Mesenchymal stem cell (in vitro differentiated cells and primary cell): ENCODE results near the gene SPIN1.

Experiments
- DNase-seq: peaks from one replicate; pipeline ENCODE4 v3.0.0-alpha.2; 2013
- H2AFZ ChIP-seq: one replicate; pipeline ENCODE4 v1.6.1; 2013; ENCODE audit warnings: low read depth, mild to moderate bottlenecking, control low read depth, inconsistent platforms, low read length, moderate library complexity
- H2AK5ac ChIP-seq: 2 replicates; pipeline ENCODE4 v1.6.1; 2013; ENCODE audit warnings: low read length, moderate library complexity, mild to moderate bottlenecking, inconsistent platforms; ENCODE audit not compliant: severe bottlenecking
- H2BK120ac ChIP-seq: one replicate; pipeline ENCODE4 v1.6.1; 2013; ENCODE audit warnings: low read depth, mild to moderate bottlenecking, inconsistent platforms, low read length, moderate library complexity
- H2BK12ac ChIP-seq, 2 experiments: one replicate each; pipeline ENCODE4 v1.6.1; 2013; ENCODE audit warnings: inconsistent platforms in 2 of 2, low read length in 2 of 2, mild to moderate bottlenecking in 2 of 2, moderate library complexity in 2 of 2, control low read depth in 1 of 2
- H2BK15ac ChIP-seq: one replicate; pipeline ENCODE4 v1.6.1; 2013; ENCODE audit warnings: mild to moderate bottlenecking, low read depth, inconsistent platforms; ENCODE audit not compliant: poor library complexity, severe bottlenecking
- H2BK5ac ChIP-seq: 2 replicates; pipeline ENCODE4 v1.6.1; 2013; ENCODE audit warnings: low read depth, mild to moderate bottlenecking, low read length, control low read depth, inconsistent platforms; ENCODE audit not compliant: poor library complexity, severe bottlenecking
- H3K14ac ChIP-seq, 2 experiments: one replicate each; pipeline ENCODE4 v1.6.1; 2013; ENCODE audit warnings: inconsistent platforms in 2 of 2, low read length in 2 of 2, control low read depth in 1 of 2, mild to moderate bottlenecking in 1 of 2, moderate library complexity in 1 of 2
- H3K18ac ChIP-seq, 2 experiments: one replicate each; pipeline ENCODE4 v1.6.1; 2013; ENCODE audit warnings: inconsistent platforms in 2 of 2, low read length in 2 of 2, control low read depth in 1 of 2, low read depth in 1 of 2, mild to moderate bottlenecking in 1 of 2
- H3K23ac ChIP-seq, 2 experiments: one replicate each; pipeline ENCODE4 v1.6.1; 2013; ENCODE audit warnings: inconsistent platforms in 2 of 2, low read length in 2 of 2, mild to moderate bottlenecking in 2 of 2, moderate library complexity in 2 of 2, control low read depth in 1 of 2
- H3K27ac ChIP-seq: 2 replicates; pipeline ENCODE4 v1.5.1; 2013; ENCODE audit warnings: mild to moderate bottlenecking, moderate library complexity, low read length, control low read depth, inconsistent platforms; ENCODE audit not compliant: poor library complexity, severe bottlenecking
- H3K27me3 ChIP-seq, 2 experiments: 2 replicates each; pipeline versions ENCODE4 v1.6.1 to v1.7.0; 2013; ENCODE audit warnings: low read length in 2 of 2, mild to moderate bottlenecking in 2 of 2, moderate library complexity in 2 of 2, control low read depth in 1 of 2, inconsistent platforms in 1 of 2; ENCODE audit not compliant: control insufficient read depth in 1 of 2, insufficient read depth in 1 of 2
- H3K36me3 ChIP-seq, 2 experiments: 2 replicates each; pipeline versions ENCODE4 v1.6.1 to v1.7.0; 2013; ENCODE audit warnings: low read length in 2 of 2, control low read depth in 1 of 2, inconsistent platforms in 1 of 2, low read depth in 1 of 2, mild to moderate bottlenecking in 1 of 2; ENCODE audit not compliant: insufficient read depth in 2 of 2, control insufficient read depth in 1 of 2
- H3K4ac ChIP-seq, 2 experiments: one replicate each; pipeline ENCODE4 v1.6.1; 2013; ENCODE audit warnings: inconsistent platforms in 2 of 2, low read length in 2 of 2, mild to moderate bottlenecking in 2 of 2, moderate library complexity in 2 of 2, control low read depth in 1 of 2, low read depth in 1 of 2
- H3K4me1 ChIP-seq: 2 replicates; pipeline ENCODE4 v1.6.1; 2013; ENCODE audit warnings: low read depth, low read length, control low read depth; ENCODE audit not compliant: control insufficient read depth, insufficient read depth
- H3K4me2 ChIP-seq: 2 replicates; pipeline ENCODE4 v1.6.1; 2013; ENCODE audit warnings: low read length, mild to moderate bottlenecking, inconsistent platforms; ENCODE audit not compliant: poor library complexity, severe bottlenecking
- H3K4me3 ChIP-seq, 2 experiments: 2 replicates each; pipeline versions ENCODE4 v1.5.1 to v1.7.0; 2013; ENCODE audit warnings: low read length in 2 of 2, mild to moderate bottlenecking in 2 of 2, control low read depth in 1 of 2, low read depth in 1 of 2; ENCODE audit not compliant: insufficient read depth in 1 of 2
- H3K79me1 ChIP-seq: replicated peaks from 2 replicates; pipeline ENCODE4 v1.6.1; 2013; ENCODE audit warnings: mild to moderate bottlenecking, control low read depth, low read length, inconsistent platforms; ENCODE audit not compliant: poor library complexity, severe bottlenecking
- H3K9ac ChIP-seq: 2 replicates; pipeline ENCODE4 v1.7.0; 2013; ENCODE audit warnings: mild to moderate bottlenecking, low read length, moderate library complexity
- H3K9me3 ChIP-seq: 2 replicates; pipeline ENCODE4 v1.7.0; 2013; ENCODE audit warnings: mild to moderate bottlenecking, low read length; ENCODE audit not compliant: control insufficient read depth
- H4K8ac ChIP-seq: one replicate; pipeline ENCODE4 v1.6.1; 2013; ENCODE audit warnings: inconsistent platforms, mild to moderate bottlenecking, low read length, moderate library complexity
- H4K91ac ChIP-seq: one replicate; pipeline ENCODE4 v1.6.1; 2013; ENCODE audit warnings: mild to moderate bottlenecking, low read length, inconsistent platforms
- WGBS: methylation state at CpG from one replicate; pipeline ENCODE4 v1.1.7; 2013; ENCODE audit warnings: mixed read lengths; 5-methylcytosine and 5-hydroxymethylcytosine counted together

Gene SPIN1

DNA sequence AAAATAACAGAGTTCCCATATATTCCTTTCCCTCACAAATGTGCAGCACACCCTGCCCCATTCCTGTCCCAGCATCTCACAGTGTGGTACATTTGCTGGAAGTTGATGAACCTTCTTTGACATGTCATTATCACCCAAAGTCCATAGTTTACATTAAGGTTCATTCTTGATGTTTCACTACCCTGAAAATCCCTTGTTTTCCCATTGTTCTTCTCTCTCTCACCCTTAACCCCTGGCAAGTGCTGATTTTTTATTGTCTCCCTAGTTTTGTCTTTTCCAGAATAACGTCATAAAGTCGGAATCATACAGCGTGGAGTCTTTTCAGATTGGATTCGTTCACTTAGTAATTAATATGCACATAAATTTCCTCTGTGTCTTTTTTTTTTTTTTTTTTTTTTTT is 48.1 kb downstream of the SPIN1 start:
- DNase-seq = no peak
- Histone ChIP-seq H3K4ac (no peak overlapping the region), H3K27ac (no peak overlapping the region)

DNA sequence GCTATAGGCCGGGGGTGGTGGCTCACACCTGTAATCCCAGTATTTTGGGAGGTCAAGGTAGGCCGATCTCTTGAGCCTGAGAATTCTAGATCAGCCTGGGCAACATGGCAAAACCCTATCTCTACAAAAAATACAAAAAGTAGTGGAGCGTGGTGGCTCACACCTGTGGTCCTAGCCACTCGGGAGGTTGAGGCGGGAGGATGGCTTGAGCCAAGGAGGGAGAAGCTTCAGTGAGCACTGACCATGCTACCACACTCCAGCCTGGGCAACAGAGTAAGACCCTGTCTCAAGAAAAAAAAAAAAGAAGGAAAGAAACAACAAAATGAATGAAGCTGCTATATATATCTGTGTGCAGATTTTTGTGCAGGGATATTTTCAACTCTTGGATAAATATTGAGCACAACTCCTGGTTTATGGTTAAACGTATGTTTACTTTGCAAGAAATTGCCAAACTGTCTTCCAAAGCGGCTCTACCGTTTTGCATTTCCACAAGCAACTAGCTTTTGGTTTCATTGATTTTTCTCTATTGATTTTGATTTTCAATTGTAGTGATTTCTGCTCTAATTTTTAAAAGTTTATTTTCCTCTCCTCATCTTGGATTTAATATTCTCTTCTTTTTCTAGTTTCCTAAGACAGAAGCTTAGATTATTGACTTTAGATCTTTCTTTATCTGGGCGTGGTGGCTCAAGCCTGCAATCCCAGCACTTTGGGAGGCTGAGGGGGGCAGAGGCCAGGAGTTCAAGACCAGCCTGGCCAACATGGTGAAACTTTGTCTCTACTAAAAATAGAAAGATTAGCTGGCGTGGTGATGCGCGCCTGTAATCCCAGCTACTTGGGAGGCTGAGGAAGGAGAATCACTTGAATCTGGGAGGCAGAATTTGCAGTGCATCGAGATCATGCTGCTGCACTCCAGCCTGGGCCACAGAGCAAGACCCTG is 49.2 kb downstream of the SPIN1 start:
- H2BK12ac ChIP-seq = no peak overlapping the region
- H3K27ac ChIP-seq = no peak overlapping the region
- no peak overlapping the region for H2BK120ac ChIP-seq
- no peak overlapping the region for H4K8ac ChIP-seq
- no peaks in the 10 kb centered on the region for H3K27me3 ChIP-seq
- no peak for DNase-seq
- H3K9ac ChIP-seq = no peak overlapping the region
- H2BK15ac ChIP-seq = no peak overlapping the region
- H3K79me1 ChIP-seq = peaks cover 8% of the 10 kb centered on the region
- no peak overlapping the region for H2AK5ac ChIP-seq
- H3K23ac ChIP-seq = no peak overlapping the region
- peaks cover 28 to 48% of the 10 kb centered on the region in 2 experiments for H3K36me3 ChIP-seq
- no peak overlapping the region for H3K4me3 ChIP-seq
- H3K18ac ChIP-seq = no peak overlapping the region
- over 99% methylated on average over 9 of the region's 13 CpGs for WGBS
- H3K14ac ChIP-seq = no peak overlapping the region
- no peak overlapping the region for H3K4me2 ChIP-seq
- no peak overlapping the region for H3K4ac ChIP-seq
- H2AFZ ChIP-seq = no peak overlapping the region
- H2BK5ac ChIP-seq = no peak overlapping the region
- H3K9me3 ChIP-seq = no peaks in the 10 kb centered on the region
- H3K4me1 ChIP-seq = peaks cover 7% of the 10 kb centered on the region
- H4K91ac ChIP-seq = no peak overlapping the region

More for the DNA sequence above, 48.1 kb downstream of the SPIN1 start:
- no peak overlapping the region for H2BK12ac ChIP-seq
- no peak overlapping the region for H3K9ac ChIP-seq
- H2AK5ac ChIP-seq = no peak overlapping the region
- peaks cover 4% of the 10 kb centered on the region for H3K4me1 ChIP-seq
- no peak overlapping the region for H2BK15ac ChIP-seq
- no peaks in the 10 kb centered on the region for H3K27me3 ChIP-seq
- H3K23ac ChIP-seq = no peak overlapping the region
- H2AFZ ChIP-seq = no peak overlapping the region
- H3K4me2 ChIP-seq = no peak overlapping the region
- H2BK5ac ChIP-seq = no peak overlapping the region
- H4K91ac ChIP-seq = no peak overlapping the region
- H3K9me3 ChIP-seq = no peaks in the 10 kb centered on the region
- H3K18ac ChIP-seq = no peak overlapping the region
- H4K8ac ChIP-seq = no peak overlapping the region
- H3K14ac ChIP-seq = no peak overlapping the region
- H2BK120ac ChIP-seq = no peak overlapping the region
- peaks cover 31 to 53% of the 10 kb centered on the region in 2 experiments for H3K36me3 ChIP-seq
- peaks cover 10% of the 10 kb centered on the region for H3K79me1 ChIP-seq
- no peak overlapping the region for H3K4me3 ChIP-seq
- WGBS = no CpG with 5 or more reads among the region's 4 CpGs

DNA sequence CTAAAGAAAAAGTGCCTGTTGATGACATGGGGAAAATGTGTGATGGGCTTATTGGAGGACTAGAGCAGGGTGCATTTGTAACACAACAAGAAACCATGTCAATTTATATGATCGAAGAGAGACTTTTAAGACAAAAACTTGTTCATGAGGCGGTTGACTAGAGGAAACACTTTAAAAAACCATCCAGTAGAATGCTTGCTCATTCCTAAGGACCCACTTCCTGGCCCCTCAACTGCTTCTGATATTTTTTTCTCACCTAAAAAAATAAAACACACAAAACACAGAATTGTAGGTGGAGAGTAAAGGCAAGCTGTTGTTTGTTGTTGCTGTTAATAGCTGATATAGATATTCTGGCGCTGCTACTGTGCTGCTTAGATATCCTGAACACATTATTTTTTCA is 50.6 kb downstream of the SPIN1 start:
- H3K4ac ChIP-seq = no peak overlapping the region
- peaks cover 10% of the 10 kb centered on the region for H3K4me1 ChIP-seq
- H3K27ac ChIP-seq = no peak overlapping the region
- no peak overlapping the region for H3K4me3 ChIP-seq
- H2AK5ac ChIP-seq = no peak overlapping the region
- H4K91ac ChIP-seq = no peak overlapping the region
- 82% methylated on average over 3 of the region's 3 CpGs for WGBS
- no peak for DNase-seq
- no peak overlapping the region for H3K9ac ChIP-seq
- no peak overlapping the region for H4K8ac ChIP-seq
- H2BK15ac ChIP-seq = no peak overlapping the region
- H3K23ac ChIP-seq = no peak overlapping the region
- no peaks in the 10 kb centered on the region for H3K27me3 ChIP-seq
- no peaks in the 10 kb centered on the region for H3K9me3 ChIP-seq
- H2BK12ac ChIP-seq = no peak overlapping the region
- no peak overlapping the region for H2AFZ ChIP-seq
- H2BK5ac ChIP-seq = no peak overlapping the region
- H3K36me3 ChIP-seq = peaks cover 22 to 35% of the 10 kb centered on the region in 2 experiments
- H3K14ac ChIP-seq = no peak overlapping the region
- no peak overlapping the region for H3K4me2 ChIP-seq
- H3K18ac ChIP-seq = no peak overlapping the region
- peaks cover 8% of the 10 kb centered on the region for H3K79me1 ChIP-seq
- H2BK120ac ChIP-seq = no peak overlapping the region

- H2BK5ac ChIP-seq = no peak overlapping the region
- H2BK15ac ChIP-seq = no peak overlapping the region
- peak overlapping the region; percentile 50 for H4K91ac ChIP-seq
- H3K23ac ChIP-seq = no peak overlapping the region
- no peak overlapping the region for H3K14ac ChIP-seq
- peak overlapping the region; percentile 82 for H4K8ac ChIP-seq
- H3K36me3 ChIP-seq = peaks cover 12 to 20% of the 10 kb centered on the region in 2 experiments
- H3K4me2 ChIP-seq = no peak overlapping the region
- H3K9ac ChIP-seq = no peak overlapping the region
- no peak overlapping the region for H3K18ac ChIP-seq
- no peak overlapping the region for H3K4ac ChIP-seq
- H2AFZ ChIP-seq = no peak overlapping the region
- H3K27me3 ChIP-seq = no peaks in the 10 kb centered on the region
- H3K4me1 ChIP-seq = peaks cover 11% of the 10 kb centered on the region
- no peak overlapping the region for H2BK120ac ChIP-seq
- no peak overlapping the region for H3K4me3 ChIP-seq
- no peak for DNase-seq
- WGBS = 98% methylated on average over 12 of the region's 15 CpGs
- peaks cover 7% of the 10 kb centered on the region for H3K79me1 ChIP-seq
- peak overlapping the region; percentile 62 for H2AK5ac ChIP-seq
- H2BK12ac ChIP-seq = no peak overlapping the region
- no peaks in the 10 kb centered on the region for H3K9me3 ChIP-seq
- peak overlapping the region; percentile 40 for H3K27ac ChIP-seq
These were observed 53.2 kb downstream of the SPIN1 start for GRCh38 chr9:88441301-88442007.
